Stimulated activated CD8-positive, alpha-beta memory T cell treated with anti-CD3 and anti-CD28 coated beads, Interleukin-4, amount 100 ng/mL, for 1 hour (primary cell): ENCODE data around the gene TRMO.

Experiments used
- DNase-seq, 2 donors: peaks; one replicate each; pipeline ENCODE4 v3.0.0-alpha.2; 2020; ENCODE audit warnings: low read depth in 2 of 2, low spot score in 1 of 2

The TRMO gene

DNA sequence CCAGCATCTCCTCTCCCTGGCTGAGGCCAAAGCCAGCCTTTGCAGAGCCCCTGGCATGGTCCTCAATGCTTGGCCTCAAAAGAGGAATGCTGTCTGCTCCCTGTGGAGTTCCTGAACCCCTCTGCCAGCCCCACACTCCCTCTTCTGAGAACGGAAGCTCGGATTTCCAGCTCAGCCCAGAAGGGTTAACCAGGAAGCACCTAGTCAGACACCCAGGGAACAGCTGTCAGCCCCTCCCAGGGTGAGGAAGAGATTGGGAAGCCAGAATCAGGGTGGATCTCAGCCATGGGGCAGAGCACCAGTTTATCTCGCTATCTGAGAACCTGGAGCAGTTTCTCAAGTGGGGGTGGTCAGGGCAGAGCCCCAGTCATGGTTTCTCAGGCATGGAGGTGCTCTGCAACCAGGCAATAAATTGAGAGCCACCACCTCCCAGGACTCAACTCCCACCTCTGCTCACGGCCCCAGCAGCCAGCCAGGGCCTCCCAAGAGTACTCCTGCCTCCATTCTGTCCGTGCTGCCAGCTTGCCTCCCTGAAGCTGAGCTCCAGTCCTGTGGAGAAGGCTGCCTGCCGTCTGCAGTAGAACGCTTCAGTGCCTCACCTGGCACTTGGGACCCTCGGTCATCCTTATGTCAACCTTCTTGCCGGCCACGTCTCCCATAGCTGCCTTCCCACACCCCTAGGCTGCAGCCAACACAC lies 61.7 kb downstream of the TRMO start:
- DNase-seq: no peak

DNA sequence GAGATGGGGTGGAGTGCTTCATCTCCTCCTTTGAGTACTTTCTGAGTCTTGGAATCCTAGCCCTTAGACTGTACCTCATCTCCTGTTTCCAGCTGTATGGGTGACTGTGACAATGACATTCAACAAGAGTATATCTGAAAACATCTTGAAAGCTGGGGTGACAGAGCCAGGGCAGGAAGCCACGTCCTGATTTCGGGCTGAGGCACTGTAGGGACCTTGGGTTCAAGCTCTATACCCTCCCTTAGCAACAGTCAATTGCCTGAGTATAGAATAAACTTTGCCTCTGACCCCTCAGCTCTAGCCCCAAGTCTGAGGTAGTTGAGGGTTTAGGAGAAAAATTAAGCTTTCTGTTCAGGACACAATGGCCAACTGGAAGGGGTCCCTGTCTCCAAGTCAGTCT lies 63.0 kb downstream of the TRMO start:
- no peak for DNase-seq

DNA sequence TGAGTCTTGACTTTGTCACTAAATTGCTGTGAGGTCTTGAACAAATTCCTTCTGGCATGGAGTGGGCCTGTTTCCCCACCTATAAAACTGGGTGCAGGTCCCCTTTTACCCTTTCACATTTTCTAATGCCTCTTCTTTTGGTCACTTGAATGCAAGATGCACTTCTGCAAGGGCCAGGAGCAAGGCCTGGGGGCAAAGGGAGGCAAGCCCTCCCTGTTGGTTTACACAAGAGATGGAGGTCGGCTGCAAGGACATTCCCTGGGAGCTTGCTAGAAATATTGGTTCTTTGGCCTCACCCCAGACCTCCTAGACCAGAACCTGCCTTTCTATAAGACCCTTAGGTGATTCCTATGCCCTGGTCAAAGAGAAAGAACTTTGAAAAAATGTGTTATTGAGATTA lies 63.5 kb downstream of the TRMO start:
- DNase-seq: no peak

DNA sequence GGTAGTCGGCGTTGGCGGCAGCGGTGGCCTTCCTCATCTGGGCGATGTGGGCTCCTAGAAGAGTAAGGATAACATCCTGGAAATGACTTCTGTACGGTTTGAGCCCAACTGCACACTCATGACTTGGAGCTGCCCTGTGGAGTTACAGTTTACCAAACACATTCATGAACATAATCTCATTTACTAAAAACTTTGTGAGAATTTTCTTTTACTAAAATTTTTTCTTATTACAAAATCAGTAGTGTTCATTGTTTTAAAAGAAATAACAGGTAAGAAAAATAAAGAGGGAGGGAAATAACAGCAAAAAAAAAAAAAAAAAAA lies 63.9 kb downstream of the TRMO start:
- no peak for DNase-seq

DNA sequence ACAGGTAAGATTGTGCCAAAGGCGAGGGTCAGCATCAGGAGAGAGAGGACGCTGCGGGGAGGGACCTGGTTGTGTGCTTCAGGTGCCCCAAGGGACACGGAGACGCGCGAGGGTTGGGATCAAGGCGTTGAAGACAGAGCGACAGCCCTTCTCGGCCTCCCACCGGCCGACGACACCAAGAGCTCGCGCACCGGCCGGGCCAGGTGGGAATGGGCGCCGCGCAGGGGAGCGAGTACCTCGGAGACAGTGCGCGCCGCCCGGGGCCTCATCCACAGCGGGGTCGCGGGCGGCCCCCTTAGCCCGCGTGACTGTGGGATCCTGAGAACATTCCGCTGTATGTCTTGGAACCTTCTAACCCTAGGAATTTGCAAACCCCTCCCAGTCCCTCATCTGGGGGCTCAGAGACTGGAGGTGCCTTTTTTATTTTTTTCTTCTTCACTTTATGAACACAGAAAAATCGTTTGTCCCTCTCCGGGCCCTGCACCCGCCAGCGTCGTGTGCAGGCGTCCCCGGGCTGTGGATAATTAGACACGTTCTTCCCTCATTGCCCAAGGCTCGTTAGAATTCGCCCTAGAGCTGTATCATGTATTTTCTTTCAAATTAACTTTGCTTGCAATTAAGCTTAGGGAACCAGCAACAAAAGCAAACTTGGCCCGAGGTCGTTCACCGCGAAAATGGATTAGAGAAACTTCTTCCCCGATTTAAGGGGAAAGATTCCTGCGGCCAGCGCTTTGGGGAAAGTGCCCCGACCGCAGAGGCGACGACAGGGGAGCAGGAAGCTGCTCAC lies 64.5 kb downstream of the TRMO start:
- DNase-seq: no peak

DNA sequence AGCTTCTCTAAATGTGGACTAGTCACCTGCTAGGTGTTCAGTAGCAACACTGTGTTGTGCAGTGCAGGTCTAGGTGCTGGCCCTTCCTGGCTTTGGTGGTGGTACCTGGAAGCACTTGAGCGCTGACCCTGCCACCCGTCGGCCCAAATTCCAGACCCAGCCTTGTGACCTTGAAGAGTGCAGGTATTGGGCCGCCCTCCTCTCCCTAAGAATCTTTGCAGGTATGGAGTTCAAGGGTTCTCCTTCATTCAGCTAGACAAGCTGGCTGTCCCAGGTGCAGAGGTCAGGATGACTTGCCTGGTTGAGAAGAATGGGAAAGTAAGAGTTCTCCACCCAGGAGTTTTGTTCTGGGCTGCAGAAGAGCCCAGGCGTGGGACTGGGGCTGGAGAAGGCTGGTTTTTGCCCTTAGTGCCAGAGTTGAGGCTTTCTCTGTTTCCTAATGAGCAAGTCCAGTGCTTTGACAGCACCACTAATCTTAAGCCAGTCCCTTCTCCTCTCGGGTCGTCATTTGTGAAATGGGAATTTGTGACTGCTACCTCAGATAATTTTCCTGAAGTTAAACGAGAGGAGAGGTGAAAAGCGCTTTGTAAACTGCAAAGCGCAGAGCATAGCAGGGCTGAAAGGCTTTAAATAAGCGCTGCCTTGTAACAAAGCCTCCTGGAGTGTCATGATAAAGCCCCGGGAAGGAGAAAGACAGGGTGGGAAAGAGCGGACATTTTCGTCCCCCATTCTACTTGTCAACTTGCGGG lies 65.3 kb downstream of the TRMO start:
- DNase-seq: no peak

DNA sequence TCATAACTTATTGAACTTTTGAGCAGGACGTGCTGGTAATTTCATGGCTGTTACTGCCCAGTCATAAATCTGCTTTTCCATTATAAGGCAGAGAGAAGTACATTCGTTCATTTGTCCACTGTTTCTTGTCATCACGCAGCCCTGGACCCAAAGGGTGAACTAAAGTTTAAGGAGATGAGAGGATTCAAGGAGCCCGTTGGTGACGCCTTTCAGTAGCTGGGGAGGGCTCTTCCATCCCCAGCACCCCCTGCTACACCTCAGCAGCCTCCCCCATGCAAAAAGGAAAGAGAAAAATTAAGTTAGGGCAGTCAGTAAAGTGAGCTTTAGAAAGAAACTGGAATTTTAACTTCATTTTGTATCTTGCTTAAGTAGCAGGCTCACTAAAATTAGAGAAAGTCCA lies 66.4 kb downstream of the TRMO start:
- DNase-seq: no peak

DNA sequence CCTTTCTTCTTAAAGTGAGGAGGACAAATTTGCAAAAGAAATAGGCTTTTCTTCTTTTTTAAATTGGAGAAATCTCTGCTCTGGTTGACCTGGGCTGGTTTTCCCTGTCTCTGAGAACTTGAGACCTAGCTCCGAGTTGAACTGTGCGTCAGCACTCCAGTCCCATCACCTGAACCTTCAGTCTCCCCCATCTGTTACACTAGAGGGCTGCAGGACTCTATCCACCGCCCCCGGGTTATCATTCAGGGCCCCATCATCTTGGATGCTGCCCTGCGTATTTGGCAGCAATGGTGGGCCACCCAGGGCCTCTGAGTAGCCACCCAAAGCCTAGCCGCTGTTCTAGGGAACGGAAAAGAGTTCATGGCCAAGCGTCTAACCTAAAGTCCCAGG lies 66.8 kb downstream of the TRMO start:
- DNase-seq: no peak

DNA sequence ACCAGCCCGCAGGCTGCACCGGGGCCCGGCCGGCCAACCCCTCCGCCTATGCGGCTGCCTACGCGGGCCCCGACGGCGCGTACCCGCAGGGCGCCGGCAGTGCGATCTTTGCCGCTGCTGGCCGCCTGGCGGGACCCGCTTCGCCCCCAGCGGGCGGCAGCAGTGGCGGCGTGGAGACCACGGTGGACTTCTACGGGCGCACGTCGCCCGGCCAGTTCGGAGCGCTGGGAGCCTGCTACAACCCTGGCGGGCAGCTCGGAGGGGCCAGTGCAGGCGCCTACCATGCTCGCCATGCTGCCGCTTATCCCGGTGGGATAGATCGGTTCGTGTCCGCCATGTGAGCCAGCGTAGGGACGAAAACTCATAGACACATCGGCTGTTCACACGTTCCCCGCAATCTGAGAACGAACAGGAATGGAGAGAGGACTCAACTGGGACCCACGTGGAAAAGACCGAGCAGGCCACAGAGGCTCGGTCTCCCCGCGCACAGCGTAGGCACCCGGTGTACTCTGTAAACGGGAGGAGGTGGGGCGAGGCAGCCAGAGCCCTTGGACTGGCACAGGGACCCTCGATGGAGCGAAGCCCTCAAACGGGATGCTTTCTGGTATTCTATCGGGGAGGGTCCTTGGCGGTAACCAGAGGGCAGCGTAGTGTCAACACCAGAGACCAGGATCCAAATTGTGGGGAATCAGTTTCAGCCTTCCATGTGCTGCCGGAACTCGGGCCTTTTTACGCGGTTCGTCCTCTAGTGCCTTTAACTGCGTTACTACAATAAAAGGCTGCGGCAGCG lies 67.4 kb downstream of the TRMO start:
- no peak for DNase-seq
